MCF 10A (cell line): ENCODE measurements around the gene MLC1. TPM values are rescaled to one million over a fixed set of nuclear protein-coding genes. Genes with fewer than 3 reads are reported as not detected.
"Not testable (repeated sequence)": the region's sequence is repeated elsewhere in the genome, so short reads cannot be mapped to it uniquely, and the experiment has no call there.

Source experiments
- BruUV-seq: library from RNA; stranded (reverse); fragments of 400-500 nt; replicated peaks from 2 replicates; lab custom pipeline; 2021; lab: Mats Ljungman, UMichigan
- CTCF ChIA-PET: fragments of 300-600 bp; sonication (Branson Sonifier 250); formaldehyde crosslinking; extraction: SDS; loops from one replicate; lab custom pipeline; 2021; ENCODE audit warnings: antibody characterized with exemption, inconsistent platforms; lab: Yijun Ruan, JAX
- POLR2A ChIA-PET: fragments of 300-600, 350-650 bp; sonication (Branson Sonifier 250); formaldehyde crosslinking; extraction: SDS; loops from one replicate; lab custom pipeline; 2020; ENCODE audit warnings: antibody characterized with exemption, inconsistent platforms; lab: Yijun Ruan, JAX
- DNase-seq: peaks from one replicate; pipeline ENCODE4 v3.0.0-alpha.2; 2018; ENCODE audit not compliant: unreplicated experiment
- H3K27ac Mint-ChIP-seq: one replicate; pipeline ENCODE4 v1.8.0; 2022; ENCODE audit warnings: mild to moderate bottlenecking, low read depth, mixed read lengths; ENCODE audit not compliant: unreplicated experiment
- H3K27me3 Mint-ChIP-seq: one replicate; pipeline ENCODE4 v1.8.0; 2022; ENCODE audit warnings: mixed read lengths; ENCODE audit not compliant: insufficient read depth, unreplicated experiment
- H3K36me3 Mint-ChIP-seq: one replicate; pipeline ENCODE4 v1.8.0; 2022; ENCODE audit warnings: mild to moderate bottlenecking, moderate library complexity, mixed read lengths; ENCODE audit not compliant: insufficient read depth, unreplicated experiment
- H3K4me1 Mint-ChIP-seq: one replicate; pipeline ENCODE4 v1.8.0; 2022; ENCODE audit warnings: mixed read lengths; ENCODE audit not compliant: insufficient read depth, unreplicated experiment
- H3K4me3 Mint-ChIP-seq: one replicate; pipeline ENCODE4 v1.8.0; 2022; ENCODE audit warnings: mild to moderate bottlenecking, moderate library complexity, mixed read lengths; ENCODE audit not compliant: unreplicated experiment
- H3K9me3 Mint-ChIP-seq: one replicate; pipeline ENCODE4 v1.8.0; 2022; ENCODE audit warnings: mixed read lengths; ENCODE audit not compliant: unreplicated experiment
- CTCF ChIP-seq: fragments of 200-600 bp; IDR thresholded peaks from one replicate; pipeline ENCODE4 v1.8.0; 2022; ENCODE audit warnings: antibody characterized with exemption, mild to moderate bottlenecking; ENCODE audit not compliant: unreplicated experiment
- intact Hi-C: fragments of 100-400 bp; cut with micrococcal nuclease; formaldehyde crosslinking; loops from 2 replicates; pipeline ENCODE4 v1.14.1; 2022
- total RNA-seq: library from RNA; stranded (reverse); gene quantifications from 2 replicates; pipeline ENCODE4 v1.2.3, GENCODE V29; 2022

The MLC1 gene
- total RNA-seq, 1 experiment from 2014 or later, result not detected

DNA sequence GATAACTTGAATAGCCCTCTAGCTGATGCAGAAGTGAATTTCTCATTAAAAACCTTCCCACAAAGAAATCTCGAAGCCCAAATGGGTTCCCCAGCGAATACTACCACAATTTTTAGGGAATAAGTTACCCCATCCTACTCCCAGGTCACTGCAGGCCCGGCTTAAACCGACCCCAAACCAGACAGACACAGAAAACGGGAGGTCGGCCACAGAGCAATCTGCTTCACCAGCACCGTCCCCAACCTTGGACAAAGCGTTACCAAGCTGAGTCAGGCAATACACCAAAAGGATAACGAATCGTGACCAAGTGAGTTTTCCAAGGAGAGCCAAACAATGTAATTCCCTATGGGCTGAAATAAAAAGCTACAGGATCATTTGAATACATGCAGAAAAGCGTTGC, 4.0 kb upstream of the MLC1 start:
- no peak overlapping the region for H3K4me3 Mint-ChIP-seq
- intact Hi-C loops, result no loop called here
- H3K4me1 Mint-ChIP-seq, result no peaks in the 10 kb centered on the region
- no peak for TF ChIP-seq CTCF
- no peaks in the 10 kb centered on the region for H3K36me3 Mint-ChIP-seq
- no peak for DNase-seq
- no peak overlapping the region for H3K27ac Mint-ChIP-seq
- ChIA-PET CTCF (interaction anchor here (1.1 kb wide), 1 partner anchor 61 kb away, joined by 3 read pairs; no protein-coding TSS in a partner anchor), POLR2A (no interaction called here)
- H3K27me3 Mint-ChIP-seq, result peaks cover 8% of the 10 kb centered on the region
- peaks cover 8% of the 10 kb centered on the region for H3K9me3 Mint-ChIP-seq
- BruUV-seq, result no TSS peak

DNA sequence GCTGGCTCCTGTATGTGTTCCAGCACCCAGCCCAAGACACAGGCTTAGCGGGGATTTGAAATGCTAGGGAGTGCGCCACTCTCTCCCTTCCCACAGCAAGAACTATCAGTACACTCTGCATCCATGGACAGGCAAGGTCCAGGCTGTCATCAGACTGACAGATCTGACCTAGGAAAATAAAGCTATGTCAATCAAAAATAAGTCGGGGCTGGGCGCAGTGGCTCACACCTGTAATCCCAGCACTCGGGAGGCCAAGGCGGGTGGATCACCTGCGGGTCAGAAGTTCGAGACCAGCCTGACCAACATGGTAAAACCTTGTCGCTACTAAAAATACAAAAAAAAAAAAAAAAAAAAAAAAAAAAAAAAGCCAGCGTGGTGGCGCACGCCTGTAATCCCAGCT, 2.9 kb upstream of the MLC1 start:
- POLR2A ChIA-PET, result no interaction called here
- H3K36me3 Mint-ChIP-seq, result no peaks in the 10 kb centered on the region
- peaks cover 8% of the 10 kb centered on the region for H3K9me3 Mint-ChIP-seq
- no peak for TF ChIP-seq CTCF
- intact Hi-C loops, result no loop called here
- no peak overlapping the region for H3K4me3 Mint-ChIP-seq
- H3K27me3 Mint-ChIP-seq, result peaks cover 8% of the 10 kb centered on the region
- CTCF ChIA-PET, result interaction anchor here (1.1 kb wide), 1 partner anchor 62 kb away, joined by 3 read pairs; no protein-coding TSS in a partner anchor
- DNase-seq, result no peak
- H3K27ac Mint-ChIP-seq, result no peak overlapping the region
- peaks cover 4% of the 10 kb centered on the region for H3K4me1 Mint-ChIP-seq
- no TSS peak for BruUV-seq

GRCh38 chr22:50087646-50088045, 2.4 kb upstream of the MLC1 start:
- no TSS peak for BruUV-seq
- peaks cover 8% of the 10 kb centered on the region for H3K4me1 Mint-ChIP-seq
- H3K27ac Mint-ChIP-seq, result no peak overlapping the region
- intact Hi-C loops, result no loop called here
- H3K36me3 Mint-ChIP-seq, result no peaks in the 10 kb centered on the region
- ChIA-PET POLR2A (no interaction called here), CTCF (no interaction called here)
- H3K9me3 Mint-ChIP-seq, result peaks cover 8% of the 10 kb centered on the region
- DNase-seq, result no peak
- TF ChIP-seq CTCF, result no peak
- no peak overlapping the region for H3K4me3 Mint-ChIP-seq
- H3K27me3 Mint-ChIP-seq, result peaks cover 8% of the 10 kb centered on the region

GRCh38 chr22:50086975-50087374, 1.7 kb upstream of the MLC1 start:
- BruUV-seq, H3K27me3 Mint-ChIP-seq, H3K4me1 Mint-ChIP-seq, DNase-seq, POLR2A ChIA-PET, H3K4me3 Mint-ChIP-seq, H3K9me3 Mint-ChIP-seq, H3K27ac Mint-ChIP-seq, intact Hi-C loops, H3K36me3 Mint-ChIP-seq: not testable (repeated sequence)
- CTCF ChIA-PET, result interaction anchor here (1.0 kb wide), 1 partner anchor 59 kb away, joined by 3 read pairs; no protein-coding TSS in a partner anchor

- CTCF ChIA-PET, result interaction anchor here (1.0 kb wide), 1 partner anchor 60 kb away, joined by 3 read pairs; no protein-coding TSS in a partner anchor
- TF ChIP-seq CTCF, result no peak
- POLR2A ChIA-PET, result no interaction called here
- H3K9me3 Mint-ChIP-seq, result peaks cover 8% of the 10 kb centered on the region
- H3K36me3 Mint-ChIP-seq, result no peaks in the 10 kb centered on the region
- no peak for DNase-seq
- no TSS peak for BruUV-seq
- no peak overlapping the region for H3K4me3 Mint-ChIP-seq
- H3K27ac Mint-ChIP-seq, result no peak overlapping the region
- H3K27me3 Mint-ChIP-seq, result peaks cover 1% of the 10 kb centered on the region
- intact Hi-C loops, result no loop called here
- peaks cover 8% of the 10 kb centered on the region for H3K4me1 Mint-ChIP-seq
Observed at GRCh38 chr22:50086526-50086925, 1.3 kb upstream of the MLC1 start.
